Osteocyte (in vitro differentiated cells): Measurements from ENCODE around the gene TMEM125. TPM values are rescaled to one million over a fixed set of nuclear protein-coding genes. Genes with fewer than 3 reads are reported as not detected.

Experiments
- DNase-seq: peaks from one replicate; pipeline ENCODE4 v3.0.0; 2021; ENCODE audit warnings: mixed read lengths; ENCODE audit not compliant: unreplicated experiment; ENCODE audit errors: extremely low spot score
- H3K27ac Mint-ChIP-seq: one replicate; pipeline ENCODE4 v1.8.0; 2021; ENCODE audit warnings: mild to moderate bottlenecking, mixed read lengths; ENCODE audit not compliant: unreplicated experiment
- H3K27me3 Mint-ChIP-seq: one replicate; pipeline ENCODE4 v1.8.0; 2021; ENCODE audit warnings: mixed read lengths; ENCODE audit not compliant: unreplicated experiment
- H3K36me3 Mint-ChIP-seq: one replicate; pipeline ENCODE4 v1.8.0; 2021; ENCODE audit warnings: mixed read lengths; ENCODE audit not compliant: unreplicated experiment
- H3K4me1 Mint-ChIP-seq: one replicate; pipeline ENCODE4 v1.8.0; 2021; ENCODE audit warnings: mixed read lengths; ENCODE audit not compliant: unreplicated experiment
- H3K4me3 Mint-ChIP-seq: one replicate; pipeline ENCODE4 v1.8.0; 2021; ENCODE audit warnings: mild to moderate bottlenecking, moderate library complexity, mixed read lengths; ENCODE audit not compliant: unreplicated experiment
- H3K9me3 Mint-ChIP-seq: one replicate; pipeline ENCODE4 v1.8.0; 2021; ENCODE audit warnings: mixed read lengths; ENCODE audit not compliant: unreplicated experiment
- total RNA-seq: library from RNA; stranded (reverse); gene quantifications from 2 replicates; pipeline ENCODE4 v1.2.1, GENCODE V29; 2021
- TF ChIP-seq, protein P1 (sequence below): fragments of 200-600 bp; sonication (generic); IDR thresholded peaks from 2 replicates; pipeline ENCODE4 v1.5.0; 2021; ENCODE audit warnings: antibody characterized with exemption, mild to moderate bottlenecking, moderate library complexity

The TMEM125 gene
- total RNA-seq, 1 donor from 2014 or later: not detected

- Mint-ChIP-seq H3K4me3 (no peak overlapping the region), H3K9me3 (no peaks in the 10 kb centered on the region), H3K27ac (no peak overlapping the region), H3K36me3 (no peaks in the 10 kb centered on the region), H3K4me1 (peaks cover 3% of the 10 kb centered on the region), H3K27me3 (peaks cover 15% of the 10 kb centered on the region)
- DNase-seq: no peak
- TF ChIP-seq, protein P1, sequence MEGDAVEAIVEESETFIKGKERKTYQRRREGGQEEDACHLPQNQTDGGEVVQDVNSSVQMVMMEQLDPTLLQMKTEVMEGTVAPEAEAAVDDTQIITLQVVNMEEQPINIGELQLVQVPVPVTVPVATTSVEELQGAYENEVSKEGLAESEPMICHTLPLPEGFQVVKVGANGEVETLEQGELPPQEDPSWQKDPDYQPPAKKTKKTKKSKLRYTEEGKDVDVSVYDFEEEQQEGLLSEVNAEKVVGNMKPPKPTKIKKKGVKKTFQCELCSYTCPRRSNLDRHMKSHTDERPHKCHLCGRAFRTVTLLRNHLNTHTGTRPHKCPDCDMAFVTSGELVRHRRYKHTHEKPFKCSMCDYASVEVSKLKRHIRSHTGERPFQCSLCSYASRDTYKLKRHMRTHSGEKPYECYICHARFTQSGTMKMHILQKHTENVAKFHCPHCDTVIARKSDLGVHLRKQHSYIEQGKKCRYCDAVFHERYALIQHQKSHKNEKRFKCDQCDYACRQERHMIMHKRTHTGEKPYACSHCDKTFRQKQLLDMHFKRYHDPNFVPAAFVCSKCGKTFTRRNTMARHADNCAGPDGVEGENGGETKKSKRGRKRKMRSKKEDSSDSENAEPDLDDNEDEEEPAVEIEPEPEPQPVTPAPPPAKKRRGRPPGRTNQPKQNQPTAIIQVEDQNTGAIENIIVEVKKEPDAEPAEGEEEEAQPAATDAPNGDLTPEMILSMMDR: no peak
Measured at GRCh38 chr1:43288058-43288784, 18.4 kb downstream of the TMEM125 start.

DNA sequence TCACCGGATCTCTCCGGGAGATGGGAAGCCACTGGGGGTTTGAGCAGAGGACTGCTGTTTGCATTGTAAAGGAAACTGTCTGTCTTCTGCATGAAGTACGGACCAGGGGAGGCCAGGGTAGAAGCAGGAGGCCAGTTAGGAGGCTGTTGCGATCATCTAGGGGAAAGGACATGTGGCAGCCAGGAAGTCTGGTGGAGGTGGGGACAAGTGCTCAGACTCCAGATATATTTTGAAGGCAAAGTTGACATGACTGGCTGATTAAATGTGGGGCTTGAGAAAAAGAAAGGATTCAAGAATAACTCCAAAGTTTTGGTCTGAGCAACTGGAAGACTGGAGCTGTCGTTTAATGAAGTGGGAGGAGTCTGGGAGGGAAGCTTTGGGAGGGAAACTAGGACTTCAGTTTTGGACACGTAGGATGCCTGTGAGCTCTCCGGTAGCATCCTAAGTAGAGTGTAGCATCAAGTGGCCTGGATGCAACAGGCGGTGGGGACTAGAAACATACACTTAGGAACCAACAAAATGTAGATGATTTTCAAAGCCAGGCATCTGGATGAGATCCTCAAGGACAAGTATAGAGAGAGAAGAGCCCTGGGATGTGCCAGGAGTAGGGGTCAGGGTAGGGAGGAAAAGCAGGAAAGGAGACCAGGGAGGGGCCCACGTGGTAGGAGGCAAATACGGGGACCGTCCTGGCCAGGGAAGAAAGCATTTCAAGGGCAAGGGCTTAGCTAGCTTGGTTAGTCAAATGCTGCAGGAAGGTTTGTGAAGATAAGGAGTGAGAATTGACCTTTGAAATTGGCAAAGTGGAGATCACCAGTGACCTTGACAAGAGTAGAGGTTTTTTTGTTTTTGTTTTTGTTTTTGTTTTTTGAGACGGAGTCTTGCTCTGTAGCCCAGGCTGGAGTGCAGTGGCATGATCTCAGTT is 19.3 kb downstream of the TMEM125 start:
- no peaks in the 10 kb centered on the region for H3K36me3 Mint-ChIP-seq
- DNase-seq: no peak
- H3K27me3 Mint-ChIP-seq: peaks cover 15% of the 10 kb centered on the region
- no peak overlapping the region for H3K4me3 Mint-ChIP-seq
- TF ChIP-seq, protein P1: no peak
- H3K9me3 Mint-ChIP-seq: no peaks in the 10 kb centered on the region
- H3K4me1 Mint-ChIP-seq: peaks cover 7% of the 10 kb centered on the region
- H3K27ac Mint-ChIP-seq: no peak overlapping the region

DNA sequence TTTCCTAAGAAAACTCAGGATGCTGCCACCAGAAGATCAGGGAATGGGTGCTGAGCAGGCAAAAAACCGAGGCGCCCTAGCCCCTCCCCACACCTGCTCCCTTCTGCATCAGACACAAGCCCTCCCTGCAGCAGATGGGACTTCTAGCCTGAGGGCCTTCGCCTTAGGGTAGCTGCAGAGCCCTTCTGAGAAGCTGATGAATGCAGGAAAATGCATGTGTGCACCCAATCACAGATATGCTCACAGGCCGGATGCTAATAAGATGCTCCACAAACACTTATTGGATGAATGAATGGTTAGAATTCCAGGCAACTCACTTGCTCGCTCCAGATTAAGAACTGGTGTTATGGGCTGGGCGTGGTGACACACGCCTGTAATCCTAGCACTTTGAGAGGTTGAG is 22.4 kb downstream of the TMEM125 start:
- Mint-ChIP-seq H3K27ac (no peak overlapping the region), H3K4me1 (peaks cover 35% of the 10 kb centered on the region), H3K36me3 (no peaks in the 10 kb centered on the region), H3K27me3 (peaks cover 13% of the 10 kb centered on the region), H3K4me3 (no peak overlapping the region), H3K9me3 (no peaks in the 10 kb centered on the region)
- TF ChIP-seq, protein P1: no peak
- DNase-seq: no peak

GRCh38 chr1:43292679-43293078 is 22.9 kb downstream of the TMEM125 start:
- peaks cover 35% of the 10 kb centered on the region for H3K4me1 Mint-ChIP-seq
- no peak overlapping the region for H3K27ac Mint-ChIP-seq
- peaks cover 10% of the 10 kb centered on the region for H3K27me3 Mint-ChIP-seq
- H3K4me3 Mint-ChIP-seq: no peak overlapping the region
- no peaks in the 10 kb centered on the region for H3K9me3 Mint-ChIP-seq
- TF ChIP-seq, protein P1: no peak
- H3K36me3 Mint-ChIP-seq: no peaks in the 10 kb centered on the region
- no peak for DNase-seq

DNA sequence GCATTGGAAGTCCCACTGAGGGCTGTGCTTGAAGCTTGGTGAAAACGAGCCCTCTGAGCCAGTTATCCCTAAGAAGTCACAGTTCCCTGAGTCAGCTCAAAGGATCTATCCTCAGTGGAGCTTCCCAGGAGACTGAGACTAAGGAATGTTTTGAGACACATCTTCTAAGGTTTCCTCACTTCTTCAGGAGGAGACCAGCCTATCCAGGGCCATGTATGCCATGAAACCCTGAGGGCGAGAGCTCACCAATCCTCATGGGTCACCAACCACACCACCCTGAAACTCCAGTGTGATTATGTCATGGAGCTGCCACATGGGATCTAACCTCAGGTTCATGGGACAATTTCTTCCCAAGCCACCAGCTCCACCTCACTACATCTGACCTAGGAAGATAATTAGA is 23.4 kb downstream of the TMEM125 start:
- Mint-ChIP-seq H3K27me3 (peaks cover 5% of the 10 kb centered on the region), H3K4me1 (peaks cover 35% of the 10 kb centered on the region), H3K4me3 (no peak overlapping the region), H3K27ac (no peak overlapping the region), H3K9me3 (no peaks in the 10 kb centered on the region), H3K36me3 (no peaks in the 10 kb centered on the region)
- no peak for DNase-seq
- TF ChIP-seq, protein P1: no peak
